HepG2 (cell line): Measurements from ENCODE around the gene CEACAM16. TPM values are rescaled to one million over a fixed set of nuclear protein-coding genes. Genes with fewer than 3 reads are reported as not detected.

Experiments used
- ATAC-seq: fragments of 200-7000 bp; cut with Tn5 transposase; 3 replicates; pipeline ENCODE4 v1.9.1; 2020; ENCODE audit warnings: mild to moderate bottlenecking, moderate library complexity
- BruUV-seq: library from RNA; stranded (reverse); fragments of 400-500 nt; replicated peaks from 2 replicates; lab custom pipeline; 2021; lab: Mats Ljungman, UMichigan
- CTCF ChIA-PET: fragments of 300-600 bp; formaldehyde crosslinking; extraction: SDS; loops from one replicate; lab custom pipeline; 2021; ENCODE audit warnings: low total read pairs, inconsistent platforms, low intra/inter-chr PET ratio; lab: Yijun Ruan, JAX
- POLR2A ChIA-PET: fragments of 350-600 bp; sonication (Branson Sonifier 250); formaldehyde crosslinking; loops from one replicate; lab custom pipeline; 2020; ENCODE audit warnings: antibody characterized with exemption, inconsistent platforms; lab: Yijun Ruan, JAX
- DNase-seq: peaks from one replicate; pipeline ENCODE4 v3.0.0-alpha.2; 2015; ENCODE audit warnings: low spot score
- FAIRE-seq: peaks from 3 replicates; lab custom pipeline; 2011; peaks lifted over from hg19 to GRCh38; lab: Jason Lieb, UNC
- H2AFZ ChIP-seq: one replicate; pipeline ENCODE4 v1.6.1; 2011; ENCODE audit warnings: low read length, inconsistent platforms
- H3K27ac ChIP-seq: fragments of 300-600 bp; 3 replicates; pipeline ENCODE4 v1.8.0; 2011; ENCODE audit warnings: mixed run types, mild to moderate bottlenecking, mixed read lengths, low read length, inconsistent platforms; ENCODE audit not compliant: insufficient read depth; ENCODE audit errors: extremely low read length
- H3K27me3 ChIP-seq, 2 experiments: fragments of 200-600 bp in 1 of 2; 2 replicates in 1 of 2; 3 replicates in 1 of 2; pipeline versions ENCODE4 v1.6.0 to v1.8.0; 2011; ENCODE audit warnings: low read length in 2 of 2, mild to moderate bottlenecking in 2 of 2, moderate library complexity in 2 of 2, inconsistent platforms in 1 of 2; ENCODE audit not compliant: insufficient read depth in 2 of 2, control insufficient read depth in 1 of 2
- H3K36me3 ChIP-seq, 2 experiments: fragments of 200-600 bp in 1 of 2; replicated peaks in 1 of 2; 2 replicates in 1 of 2; 3 replicates in 1 of 2; pipeline versions ENCODE4 v1.5.1 to v1.8.0; 2011; ENCODE audit warnings: low read length in 2 of 2, inconsistent platforms in 1 of 2; ENCODE audit not compliant: insufficient read depth in 2 of 2, control insufficient read depth in 1 of 2
- H3K4me1 ChIP-seq: 2 replicates; pipeline ENCODE4 v1.5.1; 2012; ENCODE audit warnings: low read length, inconsistent platforms; ENCODE audit not compliant: insufficient read depth
- H3K4me2 ChIP-seq: 2 replicates; pipeline ENCODE4 v1.6.0; 2011; ENCODE audit warnings: low read depth, low read length, inconsistent platforms
- H3K4me3 ChIP-seq, 3 experiments: fragments of 200-600 bp in 1 of 3; sonication (generic), shearing (Covaris generic) in 1 of 3; replicated peaks in 1 of 3; 2 replicates each; pipeline ENCODE4 v1.5.1; 2011 to 2016; ENCODE audit warnings: low read length in 3 of 3, inconsistent platforms in 2 of 3, low read depth in 2 of 3, mild to moderate bottlenecking in 2 of 3, control low read depth in 1 of 3, mixed read lengths in 1 of 3; ENCODE audit not compliant: insufficient read depth in 1 of 3
- H3K79me2 ChIP-seq: one replicate; pipeline ENCODE4 v1.6.1; 2011; ENCODE audit warnings: low read length, inconsistent platforms; ENCODE audit not compliant: insufficient read depth
- H3K9ac ChIP-seq: 2 replicates; pipeline ENCODE4 v1.6.0; 2011; ENCODE audit warnings: mild to moderate bottlenecking, low read depth, low read length, inconsistent platforms; ENCODE audit not compliant: insufficient read depth
- H3K9me3 ChIP-seq: 2 replicates; pipeline ENCODE4 v1.5.1; 2012; ENCODE audit warnings: mild to moderate bottlenecking, low read length
- H4K20me1 ChIP-seq: 2 replicates; pipeline ENCODE4 v1.6.0; 2011; ENCODE audit warnings: inconsistent platforms, mild to moderate bottlenecking, low read length, moderate library complexity; ENCODE audit not compliant: insufficient read depth
- FOXO1 ChIP-seq: sonication (generic); formaldehyde crosslinking; IDR thresholded peaks from 2 replicates; pipeline ENCODE4 v1.4.0; 2020; ENCODE audit warnings: missing genetic modification reagents
- MAZ ChIP-seq, 2 experiments: sonication (generic) in 1 of 2; formaldehyde crosslinking in 1 of 2; IDR thresholded peaks; 2 replicates each; pipeline versions ENCODE4 v1.5.0 to v1.6.1; 2012 to 2020; ENCODE audit warnings: low read depth in 2 of 2, mild to moderate bottlenecking in 2 of 2, borderline replicate concordance in 1 of 2, improper control_type of control experiment in 1 of 2, low read length in 1 of 2, missing genetic modification reagents in 1 of 2, moderate library complexity in 1 of 2
- SALL1 ChIP-seq: sonication (generic); formaldehyde crosslinking; IDR thresholded peaks from 2 replicates; pipeline ENCODE4 v1.8.0; 2022; ENCODE audit warnings: mild to moderate bottlenecking, missing genetic modification reagents
- ZNF136 ChIP-seq: sonication (generic); formaldehyde crosslinking; IDR thresholded peaks from 2 replicates; pipeline ENCODE4 v1.8.1; 2022; ENCODE audit warnings: low read depth, mild to moderate bottlenecking, moderate library complexity, missing genetic modification reagents
- ZNF24 ChIP-seq: fragments of 450-650 bp; IDR thresholded peaks from 2 replicates; pipeline ENCODE4 v1.6.1; 2017; ENCODE audit warnings: antibody characterized with exemption, mild to moderate bottlenecking
- ZNF44 ChIP-seq: sonication (generic); formaldehyde crosslinking; IDR thresholded peaks from 2 replicates; pipeline ENCODE4 v1.5.1; 2020; ENCODE audit warnings: mild to moderate bottlenecking, missing genetic modification reagents
- ZNF552 ChIP-seq: sonication (generic); formaldehyde crosslinking; IDR thresholded peaks from 2 replicates; pipeline ENCODE4 v1.9.0; 2022; ENCODE audit warnings: missing genetic modification reagents, mild to moderate bottlenecking, borderline replicate concordance
- ZNF605 ChIP-seq: sonication (generic); formaldehyde crosslinking; IDR thresholded peaks from 2 replicates; pipeline ENCODE4 v1.8.0; 2022; ENCODE audit warnings: mild to moderate bottlenecking, missing genetic modification reagents
- ZNF773 ChIP-seq: sonication (generic); formaldehyde crosslinking; IDR thresholded peaks from 2 replicates; pipeline ENCODE4 v1.4.0; 2020; ENCODE audit warnings: missing genetic modification reagents, borderline replicate concordance
- ZNF841 ChIP-seq: sonication (generic); formaldehyde crosslinking; IDR thresholded peaks from 2 replicates; pipeline ENCODE4 v1.8.1; 2023; ENCODE audit warnings: missing genetic modification reagents, borderline replicate concordance
- WGBS: methylation state at CpG from one replicate; pipeline ENCODE4 v1.1.6; 2017; ENCODE audit warnings: low lambda C conversion rate; 5-methylcytosine and 5-hydroxymethylcytosine counted together
- in situ Hi-C: cut with HindIII; loops from 2 replicates; pipeline ENCODE4 v1.10.0; 2017; ENCODE audit warnings: low pct_unique_long_range_greater_than_20kb; ENCODE audit not compliant: extremely low pct_ligation_motif_present
- intact Hi-C: fragments of 100-400 bp; cut with micrococcal nuclease; formaldehyde crosslinking; loops from one replicate; pipeline ENCODE4 v1.10.0; 2022; ENCODE audit not compliant: unreplicated experiment
- polyA plus RNA-seq, 8 experiments: library from polyadenylated mRNA; depleted of rRNA in 3 of 8; stranded (reverse) in 7 of 8; unstranded in 1 of 8; fragments of >200 nt; fragmentation: Illumina TruSeq in 4 of 8; extraction: Trizol in 4 of 8; gene quantifications; 2 replicates each; pipeline versions ENCODE4 v1.2.1 to v1.2.3, GENCODE V29; 2011 to 2016; ENCODE audit warnings: low read depth in 4 of 8, missing spikeins in 1 of 8, mixed read lengths in 1 of 8; ENCODE audit not compliant: insufficient read depth in 1 of 8
- total RNA-seq, 5 experiments: library from RNA; depleted of rRNA; stranded (reverse); fragments of >200 nt; fragmentation: Illumina TruSeq; extraction: Trizol; gene quantifications; 2 replicates each; pipeline ENCODE4 v1.2.3, GENCODE V29; 2016; ENCODE audit warnings: low read depth in 1 of 5
- TF ChIP-seq, protein P1 (sequence below): sonication (generic); formaldehyde crosslinking; IDR thresholded peaks from 2 replicates; pipeline ENCODE4 v1.9.0; 2022; ENCODE audit warnings: missing genetic modification reagents, mild to moderate bottlenecking, borderline replicate concordance
- TF ChIP-seq, protein P2 (sequence below): sonication (generic); formaldehyde crosslinking; IDR thresholded peaks from 2 replicates; pipeline ENCODE4 v1.8.0; 2022; ENCODE audit warnings: missing genetic modification reagents, low read depth, mild to moderate bottlenecking, borderline replicate concordance
- TF ChIP-seq, protein P3 (sequence below), 2 experiments: fragments of 450-650 bp in 1 of 2; sonication (generic) in 1 of 2; formaldehyde crosslinking; IDR thresholded peaks; 2 replicates each; pipeline versions ENCODE4 v1.5.0 to v1.8.0; 2020 to 2022; ENCODE audit warnings: mild to moderate bottlenecking in 1 of 2, missing genetic modification reagents in 1 of 2
- TF ChIP-seq, protein P4 (sequence below): sonication (generic); formaldehyde crosslinking; IDR thresholded peaks from 2 replicates; pipeline ENCODE4 v1.4.0; 2020; ENCODE audit warnings: mild to moderate bottlenecking, missing genetic modification reagents

Gene CEACAM16
- total and polyA plus RNA-seq, 2 of the 13 experiments (the other 11 are each of a cell fraction or from before 2014, with no cell fraction given), result not detected

DNA sequence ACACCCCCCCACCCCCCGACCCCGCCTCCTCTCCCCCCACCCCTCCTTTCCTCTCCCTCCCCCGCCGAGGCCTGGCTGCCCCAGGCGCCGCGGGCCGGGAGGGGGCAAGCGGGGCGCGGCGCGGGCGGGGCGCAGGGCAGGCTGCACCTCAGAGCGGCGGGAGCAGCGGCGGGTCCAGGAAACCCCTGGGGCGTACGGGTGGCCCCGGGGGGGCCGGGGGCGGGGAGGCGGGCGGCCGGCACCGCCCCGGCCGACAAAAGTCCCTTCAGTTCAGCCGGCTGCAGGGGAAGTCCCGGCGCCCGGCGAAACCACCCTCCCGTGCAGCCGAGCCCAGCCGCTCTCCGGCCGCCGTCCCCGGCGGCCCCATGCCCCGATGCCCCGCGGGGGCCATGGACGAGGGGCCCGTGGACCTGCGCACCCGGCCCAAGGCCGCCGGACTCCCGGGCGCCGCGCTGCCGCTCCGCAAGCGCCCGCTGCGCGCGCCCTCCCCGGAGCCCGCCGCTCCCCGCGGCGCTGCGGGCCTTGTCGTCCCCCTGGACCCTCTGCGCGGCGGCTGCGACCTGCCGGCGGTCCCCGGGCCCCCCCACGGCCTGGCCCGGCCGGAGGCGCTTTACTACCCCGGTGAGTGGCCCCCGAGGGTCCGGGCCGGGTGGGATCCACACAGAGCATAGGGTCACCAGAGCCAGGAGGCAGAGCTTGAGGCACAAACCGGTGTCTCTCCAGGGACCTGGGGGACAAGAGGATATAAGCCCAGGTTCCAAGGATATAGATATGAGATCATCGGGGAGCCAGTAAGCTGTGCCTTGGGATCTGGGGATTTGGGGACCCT lies 49.7 kb downstream of the CEACAM16 start, which contains the start of gene BCL3:
TSS of gene BCL3 (plus strand) at position 283 of the 829 bp plus-strand sequence. CDS start at position 366, 83 bp downstream.
- Histone ChIP-seq H3K9me3 (no peaks in the 10 kb centered on the region), H3K36me3 (peaks cover 1 to 6% of the 10 kb centered on the region in 2 experiments; a peak in 3 of 5 replicates), H3K27me3 (no peaks in the 10 kb centered on the region; a peak in 1 of 5 replicates), H3K27ac (peak within 1 kb of the TSS; percentile 95), H3K4me1 (peaks cover 81% of the 10 kb centered on the region), H3K4me3 (peak within 1 kb of the TSS; percentile 71 to 97 (median 79)), H4K20me1 (no peaks in the 10 kb centered on the region), H3K79me2 (peaks cover 16% of the 10 kb centered on the region), H3K9ac (peak within 1 kb of the TSS; percentile 89), H3K4me2 (peak within 1 kb of the TSS; percentile 87), H2AFZ (peak within 1 kb of the TSS; percentile 50)
- WGBS, result 1% methylated on average over 23 of the region's 88 CpGs
- DNase-seq, result no peak
- FAIRE-seq, result no peak
- no TSS peak for BruUV-seq
- ChIA-PET POLR2A (interaction anchor here (0.6 to 1.7 kb wide), 8 partner anchors 13 to 31 kb away, joined by 3 to 9 read pairs (median 5); no protein-coding TSS in a partner anchor), CTCF (no interaction called here)
- intact Hi-C loops (no loop called here), in situ Hi-C loops (no loop called here)
- ATAC-seq, result peak; percentile 42
- TF ChIP-seq ZNF605 (CRISPR knock-in tag), result no peak
- TF ChIP-seq ZNF552 (CRISPR knock-in tag), result no peak
- no peak for TF ChIP-seq ZNF24
- peak; percentile 60; the same call in 1 of the 2 replicates for TF ChIP-seq MAZ (IDR thresholded peaks at IDR 0.05; ENCODE audit: borderline replicate concordance, low read depth, low read length)
- TF ChIP-seq MAZ (CRISPR knock-in tag; IDR thresholded peaks at IDR 0.05; ENCODE audit: low read depth), result no peak
- TF ChIP-seq, protein P1, sequence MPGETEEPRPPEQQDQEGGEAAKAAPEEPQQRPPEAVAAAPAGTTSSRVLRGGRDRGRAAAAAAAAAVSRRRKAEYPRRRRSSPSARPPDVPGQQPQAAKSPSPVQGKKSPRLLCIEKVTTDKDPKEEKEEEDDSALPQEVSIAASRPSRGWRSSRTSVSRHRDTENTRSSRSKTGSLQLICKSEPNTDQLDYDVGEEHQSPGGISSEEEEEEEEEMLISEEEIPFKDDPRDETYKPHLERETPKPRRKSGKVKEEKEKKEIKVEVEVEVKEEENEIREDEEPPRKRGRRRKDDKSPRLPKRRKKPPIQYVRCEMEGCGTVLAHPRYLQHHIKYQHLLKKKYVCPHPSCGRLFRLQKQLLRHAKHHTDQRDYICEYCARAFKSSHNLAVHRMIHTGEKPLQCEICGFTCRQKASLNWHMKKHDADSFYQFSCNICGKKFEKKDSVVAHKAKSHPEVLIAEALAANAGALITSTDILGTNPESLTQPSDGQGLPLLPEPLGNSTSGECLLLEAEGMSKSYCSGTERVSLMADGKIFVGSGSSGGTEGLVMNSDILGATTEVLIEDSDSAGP (CRISPR knock-in tag), result no peak
- TF ChIP-seq, protein P2, sequence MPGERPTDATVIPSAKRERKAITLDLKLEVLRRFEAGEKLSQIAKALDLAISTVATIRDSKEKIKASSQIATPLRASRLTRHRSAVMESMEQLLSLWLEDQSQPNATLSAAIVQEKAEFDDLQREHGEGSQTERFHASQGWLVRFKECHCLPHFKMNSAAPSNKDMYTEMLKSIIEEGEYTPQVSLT, result no peak
- TF ChIP-seq ZNF44 (CRISPR knock-in tag), result no peak
- no peak for TF ChIP-seq ZNF841
- TF ChIP-seq FOXO1 (CRISPR knock-in tag), result no peak
- TF ChIP-seq, protein P3, sequence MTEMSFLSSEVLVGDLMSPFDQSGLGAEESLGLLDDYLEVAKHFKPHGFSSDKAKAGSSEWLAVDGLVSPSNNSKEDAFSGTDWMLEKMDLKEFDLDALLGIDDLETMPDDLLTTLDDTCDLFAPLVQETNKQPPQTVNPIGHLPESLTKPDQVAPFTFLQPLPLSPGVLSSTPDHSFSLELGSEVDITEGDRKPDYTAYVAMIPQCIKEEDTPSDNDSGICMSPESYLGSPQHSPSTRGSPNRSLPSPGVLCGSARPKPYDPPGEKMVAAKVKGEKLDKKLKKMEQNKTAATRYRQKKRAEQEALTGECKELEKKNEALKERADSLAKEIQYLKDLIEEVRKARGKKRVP (CRISPR knock-in tag; IDR thresholded peaks at IDR 0.05), result no peak
- TF ChIP-seq ZNF773 (CRISPR knock-in tag), result peak; percentile 31; the same call in 1 of the 2 replicates
- peak; percentile 13; the same call in 1 of the 2 replicates for TF ChIP-seq SALL1 (CRISPR knock-in tag)
- TF ChIP-seq ZNF136 (CRISPR knock-in tag), result no peak
- TF ChIP-seq, protein P4, sequence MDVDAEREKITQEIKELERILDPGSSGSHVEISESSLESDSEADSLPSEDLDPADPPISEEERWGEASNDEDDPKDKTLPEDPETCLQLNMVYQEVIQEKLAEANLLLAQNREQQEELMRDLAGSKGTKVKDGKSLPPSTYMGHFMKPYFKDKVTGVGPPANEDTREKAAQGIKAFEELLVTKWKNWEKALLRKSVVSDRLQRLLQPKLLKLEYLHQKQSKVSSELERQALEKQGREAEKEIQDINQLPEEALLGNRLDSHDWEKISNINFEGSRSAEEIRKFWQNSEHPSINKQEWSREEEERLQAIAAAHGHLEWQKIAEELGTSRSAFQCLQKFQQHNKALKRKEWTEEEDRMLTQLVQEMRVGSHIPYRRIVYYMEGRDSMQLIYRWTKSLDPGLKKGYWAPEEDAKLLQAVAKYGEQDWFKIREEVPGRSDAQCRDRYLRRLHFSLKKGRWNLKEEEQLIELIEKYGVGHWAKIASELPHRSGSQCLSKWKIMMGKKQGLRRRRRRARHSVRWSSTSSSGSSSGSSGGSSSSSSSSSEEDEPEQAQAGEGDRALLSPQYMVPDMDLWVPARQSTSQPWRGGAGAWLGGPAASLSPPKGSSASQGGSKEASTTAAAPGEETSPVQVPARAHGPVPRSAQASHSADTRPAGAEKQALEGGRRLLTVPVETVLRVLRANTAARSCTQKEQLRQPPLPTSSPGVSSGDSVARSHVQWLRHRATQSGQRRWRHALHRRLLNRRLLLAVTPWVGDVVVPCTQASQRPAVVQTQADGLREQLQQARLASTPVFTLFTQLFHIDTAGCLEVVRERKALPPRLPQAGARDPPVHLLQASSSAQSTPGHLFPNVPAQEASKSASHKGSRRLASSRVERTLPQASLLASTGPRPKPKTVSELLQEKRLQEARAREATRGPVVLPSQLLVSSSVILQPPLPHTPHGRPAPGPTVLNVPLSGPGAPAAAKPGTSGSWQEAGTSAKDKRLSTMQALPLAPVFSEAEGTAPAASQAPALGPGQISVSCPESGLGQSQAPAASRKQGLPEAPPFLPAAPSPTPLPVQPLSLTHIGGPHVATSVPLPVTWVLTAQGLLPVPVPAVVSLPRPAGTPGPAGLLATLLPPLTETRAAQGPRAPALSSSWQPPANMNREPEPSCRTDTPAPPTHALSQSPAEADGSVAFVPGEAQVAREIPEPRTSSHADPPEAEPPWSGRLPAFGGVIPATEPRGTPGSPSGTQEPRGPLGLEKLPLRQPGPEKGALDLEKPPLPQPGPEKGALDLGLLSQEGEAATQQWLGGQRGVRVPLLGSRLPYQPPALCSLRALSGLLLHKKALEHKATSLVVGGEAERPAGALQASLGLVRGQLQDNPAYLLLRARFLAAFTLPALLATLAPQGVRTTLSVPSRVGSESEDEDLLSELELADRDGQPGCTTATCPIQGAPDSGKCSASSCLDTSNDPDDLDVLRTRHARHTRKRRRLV (CRISPR knock-in tag), result no peak
